Measurements from ENCODE around the gene GSTM3. TPM values are rescaled to one million over a fixed set of nuclear protein-coding genes. Genes with fewer than 3 reads are reported as not detected.
A peak's percentile ranks its signal among the peaks of the same experiment; 100 is the strongest.
"Not testable (repeated sequence)": the region's sequence is repeated elsewhere in the genome, so short reads cannot be mapped to it uniquely, and the experiment has no call there.

The GSTM3 gene
- total and polyA plus RNA-seq, 5 donors, result 65.5 to 279 (median 129) TPM

DNA sequence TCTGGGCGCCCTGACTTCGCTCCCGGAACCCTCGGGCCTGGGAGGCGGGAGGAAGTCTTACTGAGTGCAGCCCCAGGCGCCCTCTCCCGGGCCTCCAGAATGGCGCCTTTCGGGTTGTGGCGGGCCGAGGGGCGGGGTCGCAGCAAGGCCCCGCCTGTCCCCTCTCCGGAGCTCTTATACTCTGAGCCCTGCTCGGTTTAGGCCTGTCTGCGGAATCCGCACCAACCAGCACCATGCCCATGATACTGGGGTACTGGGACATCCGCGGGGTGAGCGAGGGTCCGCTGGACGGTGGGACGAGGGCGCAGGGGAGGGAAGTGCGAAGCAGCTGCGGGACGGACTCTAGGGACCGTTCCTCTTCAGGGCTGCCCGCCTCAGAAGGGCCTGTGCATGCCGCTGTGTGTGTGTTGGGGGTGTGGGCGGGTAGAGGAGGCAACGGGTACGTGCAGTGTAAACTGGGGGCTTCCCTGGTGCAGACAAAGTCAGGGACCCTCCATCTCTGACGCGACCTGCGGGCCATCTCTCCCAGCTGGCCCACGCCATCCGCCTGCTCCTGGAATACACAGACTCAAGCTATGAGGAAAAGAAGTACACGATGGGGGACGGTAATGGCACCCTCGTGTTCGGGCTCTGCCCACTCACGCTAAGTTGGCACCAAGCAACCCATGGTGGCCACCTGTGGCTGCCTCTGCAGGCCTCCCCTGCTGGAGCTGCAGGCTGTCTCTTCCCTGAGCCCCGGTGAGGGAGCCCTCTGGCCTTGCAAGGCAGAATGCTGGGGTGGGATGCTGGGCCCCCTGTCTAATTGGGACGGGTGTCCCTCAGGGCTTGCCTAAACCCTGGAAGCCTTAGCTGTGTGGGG, 53.0 kb downstream of the GSTM3 start, which contains the start of gene GSTM1:
Gene GSTM1 (plus strand): TSS at position 177 of the 859 bp plus-strand sequence. CDS start 57 bp downstream, at position 234.
- Histone ChIP-seq H3K27ac (ENCODE audit: low read length) (peak within 1 kb of the TSS; percentile 95), H3K4me3 (ENCODE audit: low read length) (peak within 1 kb of the TSS; percentile 64), H3K4me1 (ENCODE audit: control insufficient read depth, insufficient read depth, low read length) (peaks cover 2% of the 10 kb centered on the region), H3K27me3 (ENCODE audit: control insufficient read depth, insufficient read depth) (no peaks in the 10 kb centered on the region), H3K9me3 (ENCODE audit: control insufficient read depth, low read length) (no peaks in the 10 kb centered on the region)
- no peak for DNase-seq
- WGBS, result 2% methylated on average over 46 of the region's 46 CpGs
- ATAC-seq, result no peak
- intact Hi-C loops (cut with DNase I), result no loop called here

DNA sequence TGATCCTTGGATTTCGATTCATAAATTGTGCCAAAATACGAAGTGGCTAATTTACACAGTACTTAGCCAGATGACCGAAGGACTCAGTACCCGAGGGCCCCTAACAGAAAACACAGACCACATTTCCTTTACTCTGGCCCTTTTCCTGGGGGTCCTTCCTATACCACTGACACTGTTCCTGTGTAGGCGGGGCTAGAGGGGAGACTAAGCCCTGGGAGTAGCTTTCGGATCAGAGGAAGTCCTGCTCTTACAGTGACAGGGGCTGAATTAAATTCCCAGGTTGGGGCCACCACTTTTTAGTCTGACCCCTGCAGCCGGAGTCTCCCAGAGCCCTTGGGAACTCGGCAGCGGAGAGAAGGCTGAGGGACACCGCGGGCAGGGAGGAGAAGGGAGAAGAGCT, 53.7 kb downstream of the GSTM3 start:
- H3K27me3 ChIP-seq (ENCODE audit: control insufficient read depth, insufficient read depth); H3K9me3 ChIP-seq (ENCODE audit: control insufficient read depth, low read length); H3K4me1 ChIP-seq (ENCODE audit: control insufficient read depth, insufficient read depth, low read length); DNase-seq; intact Hi-C loops (cut with DNase I); ATAC-seq: not testable (repeated sequence)
- H3K4me3 ChIP-seq (ENCODE audit: low read length), result peak overlapping the region; percentile 64
- peak overlapping the region; percentile 95 for H3K27ac ChIP-seq (ENCODE audit: low read length)
- WGBS, result 19% methylated on average over 11 of the region's 11 CpGs

DNA sequence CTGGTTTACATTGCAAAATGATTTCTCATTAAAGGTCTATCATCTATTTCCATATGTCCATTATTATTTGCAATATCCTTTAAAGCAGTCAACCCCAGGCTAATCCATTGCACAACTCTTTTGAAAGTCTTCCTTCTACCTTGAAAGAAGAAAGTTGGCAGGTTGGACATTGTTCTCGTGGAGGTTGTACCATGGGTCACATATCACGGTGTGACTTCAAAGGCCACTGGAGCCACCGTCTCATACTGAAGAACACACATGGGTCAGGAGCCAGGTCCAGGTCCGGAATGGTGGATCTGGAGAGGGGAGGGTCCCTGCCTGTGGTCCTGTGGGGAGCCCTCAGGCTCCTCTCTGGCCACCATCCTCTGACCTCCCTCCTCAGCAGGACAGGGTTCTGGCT, 54.9 kb downstream of the GSTM3 start:
- ATAC-seq; H3K27me3 ChIP-seq (ENCODE audit: control insufficient read depth, insufficient read depth); H3K9me3 ChIP-seq (ENCODE audit: control insufficient read depth, low read length); H3K4me3 ChIP-seq (ENCODE audit: low read length); DNase-seq; H3K4me1 ChIP-seq (ENCODE audit: control insufficient read depth, insufficient read depth, low read length); intact Hi-C loops (cut with DNase I); H3K27ac ChIP-seq (ENCODE audit: low read length): not testable (repeated sequence)
- 90% methylated on average over 4 of the region's 4 CpGs for WGBS

DNA sequence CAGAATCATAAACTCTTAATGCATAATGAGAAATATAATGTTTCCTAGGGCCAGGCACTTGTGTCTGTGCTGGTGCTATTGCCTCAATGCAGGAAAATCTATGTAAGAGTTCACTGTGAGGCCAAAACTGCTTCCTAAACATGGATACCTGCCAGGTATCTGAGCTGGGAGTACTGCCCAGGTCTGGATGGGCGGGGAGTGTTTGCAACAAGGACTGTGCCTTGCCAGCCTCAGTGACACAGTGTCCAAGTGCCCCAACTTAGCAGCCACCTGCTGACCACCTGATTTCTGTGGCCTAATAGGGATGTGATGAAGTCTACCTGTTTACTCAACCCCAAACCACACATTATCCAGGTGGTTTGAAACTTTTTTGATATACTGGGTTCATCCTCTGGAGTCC, 55.4 kb downstream of the GSTM3 start:
- intact Hi-C loops (cut with DNase I); H3K27me3 ChIP-seq (ENCODE audit: control insufficient read depth, insufficient read depth); H3K4me1 ChIP-seq (ENCODE audit: control insufficient read depth, insufficient read depth, low read length); ATAC-seq; DNase-seq; H3K9me3 ChIP-seq (ENCODE audit: control insufficient read depth, low read length); H3K4me3 ChIP-seq (ENCODE audit: low read length); H3K27ac ChIP-seq (ENCODE audit: low read length): not testable (repeated sequence)
- WGBS, result 100% methylated on average over 1 of the region's 1 CpG

DNA sequence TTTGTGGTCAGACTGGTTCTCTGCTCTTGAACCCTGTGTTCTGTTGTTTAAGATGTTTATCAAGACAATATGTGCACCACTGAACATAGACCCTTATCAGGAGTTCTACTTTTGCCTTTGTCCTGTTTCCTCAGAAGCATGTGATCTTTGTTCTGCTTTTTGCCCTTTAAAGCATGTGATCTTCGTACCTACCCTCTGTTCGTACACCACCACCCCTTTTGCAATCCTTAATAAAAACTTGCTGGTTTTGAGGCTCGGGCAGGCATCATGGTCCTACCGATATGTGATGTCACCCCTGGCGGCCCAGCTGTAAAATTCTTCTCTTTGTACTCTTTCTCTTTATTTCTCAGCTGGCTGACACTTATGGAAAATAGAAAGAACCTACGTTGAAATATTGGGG, 56.1 kb downstream of the GSTM3 start:
- H3K9me3 ChIP-seq (ENCODE audit: control insufficient read depth, low read length); intact Hi-C loops (cut with DNase I); H3K4me3 ChIP-seq (ENCODE audit: low read length); H3K4me1 ChIP-seq (ENCODE audit: control insufficient read depth, insufficient read depth, low read length); DNase-seq; H3K27ac ChIP-seq (ENCODE audit: low read length); ATAC-seq; H3K27me3 ChIP-seq (ENCODE audit: control insufficient read depth, insufficient read depth): not testable (repeated sequence)
- WGBS, result 88% methylated on average over 6 of the region's 6 CpGs

Other genes with a start within 250 kb of the GSTM3 start
- 1 to 10 TPM; 4.9 to 6.6 (median 5.5) TPM for gene CYB561D1, start 246.9 kb downstream of the GSTM3 start, total RNA-seq
- 2.8 TPM for gene CYB561D1, start 246.9 kb downstream of the GSTM3 start, polyA plus RNA-seq
- 10 to 100 TPM in 3 of 4 donors, 1 to 10 TPM in 1; 9.7 to 14.2 (median 12.9) TPM for gene AMIGO1, start 231.3 kb downstream of the GSTM3 start, total RNA-seq
- 5.3 TPM for gene AMIGO1, start 231.3 kb downstream of the GSTM3 start, polyA plus RNA-seq
- 1 to 10 TPM in 1 of 4 donors, under 1 TPM in 3; 0.22 to 1.4 (median 0.69) TPM for gene GPR61, start 201.2 kb downstream of the GSTM3 start, total RNA-seq
- 0.14 TPM for gene GPR61, start 201.2 kb downstream of the GSTM3 start, polyA plus RNA-seq
- 1 to 10 TPM; 2.6 to 4.7 (median 3.0) TPM for gene GNAI3, start 192.4 kb downstream of the GSTM3 start, total RNA-seq
- gene GNAI3, start 192.4 kb downstream of the GSTM3 start, polyA plus RNA-seq, result 1.6 TPM
- gene GNAT2, start 121.4 kb downstream of the GSTM3 start, total RNA-seq, result not detected
- gene GNAT2, start 121.4 kb downstream of the GSTM3 start, polyA plus RNA-seq, result not detected
- 10 to 100 TPM; 18.8 to 26.1 (median 23.4) TPM for gene AMPD2, start 121.2 kb downstream of the GSTM3 start, total RNA-seq
- 8.4 TPM for gene AMPD2, start 121.2 kb downstream of the GSTM3 start, polyA plus RNA-seq
- gene GSTM4, start 84.9 kb downstream of the GSTM3 start, total RNA-seq, result 10 to 100 TPM; 31.2 to 57.8 (median 39.4) TPM
- gene GSTM4, start 84.9 kb downstream of the GSTM3 start, polyA plus RNA-seq, result 47.9 TPM
- 10 to 100 TPM; 50.3 to 92.8 (median 72.6) TPM for gene GSTM2, start 73.0 kb downstream of the GSTM3 start, total RNA-seq
- gene GSTM2, start 73.0 kb downstream of the GSTM3 start, polyA plus RNA-seq, result 99.5 TPM
- 10 to 100 TPM in 1 of 4 donors, not detected in 3; 31.1 TPM for gene GSTM1, start 53.2 kb downstream of the GSTM3 start, total RNA-seq
- 38.9 TPM for gene GSTM1, start 53.2 kb downstream of the GSTM3 start, polyA plus RNA-seq
- gene GSTM5, start 28.8 kb downstream of the GSTM3 start, total RNA-seq, result 10 to 100 TPM in 2 of 4 donors, 1 to 10 TPM in 2; 5.3 to 13.7 (median 10.0) TPM
- gene GSTM5, start 28.8 kb downstream of the GSTM3 start, polyA plus RNA-seq, result 7.8 TPM
- not detected for gene EPS8L3, start 22.9 kb upstream of the GSTM3 start, total RNA-seq
- not detected for gene EPS8L3, start 22.9 kb upstream of the GSTM3 start, polyA plus RNA-seq
- 10 to 100 TPM; 13.9 to 22.6 (median 19.4) TPM for gene CSF1, start 169.8 kb upstream of the GSTM3 start, total RNA-seq
- gene CSF1, start 169.8 kb upstream of the GSTM3 start, polyA plus RNA-seq, result 13.5 TPM
- gene AHCYL1, start 243.7 kb upstream of the GSTM3 start, total RNA-seq, result 10 to 100 TPM; 37.4 to 49.6 (median 43.8) TPM
- gene AHCYL1, start 243.7 kb upstream of the GSTM3 start, polyA plus RNA-seq, result 27.7 TPM

Data from right cardiac atrium (tissue), 5 donors.